CD14-positive monocyte (primary cell): ENCODE data around the gene SOAT2. TPM values are rescaled to one million over a fixed set of nuclear protein-coding genes. Genes with fewer than 3 reads are reported as not detected.
A peak's percentile ranks its signal among the peaks of the same experiment; 100 is the strongest.

Experiments
- DNase-seq, 3 donors: peaks; one replicate each; pipeline ENCODE4 v3.0.0-alpha.2; 2011 to 2022
- H2AFZ ChIP-seq: 2 replicates; pipeline ENCODE4 v1.6.0; 2012; ENCODE audit warnings: mild to moderate bottlenecking, low read depth, low read length, inconsistent platforms; ENCODE audit not compliant: insufficient read depth, poor library complexity, severe bottlenecking
- H3K27ac ChIP-seq, 2 donors: 1 replicate in 1 of 2; 2 replicates in 1 of 2; pipeline ENCODE4 v1.5.1; 2012 to 2013; ENCODE audit warnings: low read length in 2 of 2, control low read depth in 1 of 2, inconsistent platforms in 1 of 2, low read depth in 1 of 2, mild to moderate bottlenecking in 1 of 2
- H3K27me3 ChIP-seq, 2 donors: one replicate each; pipeline versions ENCODE4 v1.6.0 to v1.6.1; 2011 to 2013; ENCODE audit warnings: low read length in 2 of 2; ENCODE audit not compliant: control insufficient read depth in 2 of 2, insufficient read depth in 2 of 2
- H3K36me3 ChIP-seq, 2 donors: replicated peaks in 1 of 2; 1 replicate in 1 of 2; 2 replicates in 1 of 2; pipeline versions ENCODE4 v1.5.1 to v1.6.1; 2012 to 2013; ENCODE audit warnings: low read length in 2 of 2, control low read depth in 1 of 2, inconsistent platforms in 1 of 2, mild to moderate bottlenecking in 1 of 2; ENCODE audit not compliant: insufficient read depth in 2 of 2, control insufficient read depth in 1 of 2
- H3K4me1 ChIP-seq, 2 donors: 1 replicate in 1 of 2; 2 replicates in 1 of 2; pipeline versions ENCODE4 v1.5.1 to v1.6.1; 2012 to 2013; ENCODE audit warnings: low read length in 2 of 2, control low read depth in 1 of 2, inconsistent platforms in 1 of 2, mild to moderate bottlenecking in 1 of 2, moderate library complexity in 1 of 2; ENCODE audit not compliant: insufficient read depth in 2 of 2, control insufficient read depth in 1 of 2
- H3K4me2 ChIP-seq: replicated peaks from 2 replicates; pipeline ENCODE3; 2012; ENCODE audit warnings: low read length, moderate library complexity, mild to moderate bottlenecking; ENCODE audit not compliant: poor library complexity, severe bottlenecking; ENCODE audit errors: extremely low read depth
- H3K4me3 ChIP-seq, 3 experiments: fragments of 200-600 bp in 1 of 3; sonication (generic) in 1 of 3; replicated peaks in 1 of 3; 1 replicate in 2 of 3; 2 replicates in 1 of 3; pipeline ENCODE4 v1.5.1; 2011 to 2013; ENCODE audit warnings: low read length in 3 of 3, mild to moderate bottlenecking in 3 of 3, control low read depth in 2 of 3, low read depth in 2 of 3, inconsistent platforms in 1 of 3, moderate library complexity in 1 of 3
- H3K79me2 ChIP-seq: 2 replicates; pipeline ENCODE4 v1.6.0; 2012; ENCODE audit warnings: mild to moderate bottlenecking, control low read depth, inconsistent platforms, low read length, moderate library complexity; ENCODE audit not compliant: insufficient read depth
- H3K9ac ChIP-seq: 2 replicates; pipeline ENCODE4 v1.6.0; 2017; ENCODE audit warnings: low read length, mild to moderate bottlenecking; ENCODE audit not compliant: insufficient read depth, poor library complexity, severe bottlenecking
- H3K9me3 ChIP-seq, 2 donors: replicated peaks in 1 of 2; 1 replicate in 1 of 2; 2 replicates in 1 of 2; pipeline versions ENCODE4 v1.5.1 to v1.6.1; 2012 to 2013; ENCODE audit warnings: low read length in 2 of 2, control low read depth in 1 of 2; ENCODE audit not compliant: control insufficient read depth in 1 of 2, insufficient read depth in 1 of 2
- H4K20me1 ChIP-seq: 2 replicates; pipeline ENCODE4 v1.6.0; 2012; ENCODE audit warnings: mild to moderate bottlenecking, low read length, control low read depth, moderate library complexity; ENCODE audit not compliant: insufficient read depth
- H3K27ac Mint-ChIP-seq, 7 donors: one replicate each; pipeline ENCODE4 v1.8.0; 2020; ENCODE audit warnings: mild to moderate bottlenecking in 7 of 7, mixed read lengths in 7 of 7, moderate library complexity in 6 of 7, inconsistent platforms in 2 of 7
- H3K27me3 Mint-ChIP-seq, 3 donors: one replicate each; pipeline ENCODE4 v1.8.0; 2021 to 2022; ENCODE audit warnings: low read depth in 3 of 3, mild to moderate bottlenecking in 3 of 3, mixed read lengths in 3 of 3, moderate library complexity in 3 of 3, inconsistent platforms in 1 of 3
- H3K36me3 Mint-ChIP-seq, 2 donors: one replicate each; pipeline ENCODE4 v1.8.0; 2020; ENCODE audit warnings: mixed read lengths in 2 of 2, inconsistent platforms in 1 of 2, mild to moderate bottlenecking in 1 of 2
- H3K4me1 Mint-ChIP-seq: one replicate; pipeline ENCODE4 v1.8.0; 2020; ENCODE audit warnings: mild to moderate bottlenecking, mixed read lengths
- H3K4me3 Mint-ChIP-seq, 2 donors: one replicate each; pipeline ENCODE4 v1.8.0; 2020; ENCODE audit warnings: mild to moderate bottlenecking in 2 of 2, mixed read lengths in 2 of 2, moderate library complexity in 1 of 2
- H3K9me3 Mint-ChIP-seq, 7 donors: one replicate each; pipeline ENCODE4 v1.8.0; 2020 to 2022; ENCODE audit warnings: mixed read lengths in 7 of 7, mild to moderate bottlenecking in 6 of 7, moderate library complexity in 6 of 7, inconsistent platforms in 2 of 7
- WGBS: methylation state at CpG from one replicate; pipeline ENCODE4 v1.1.5; 2013; ENCODE audit warnings: missing lambda C conversion rate; ENCODE audit not compliant: insufficient coverage; 5-methylcytosine and 5-hydroxymethylcytosine counted together
- intact Hi-C, 2 donors: fragments of 100-400 bp; cut with micrococcal nuclease; formaldehyde crosslinking; loops; one replicate each; pipeline versions ENCODE4 v1.15.0 to v1.15.1; 2023
- polyA plus RNA-seq, 3 donors: library from polyadenylated mRNA; depleted of rRNA in 1 of 3; unstranded in 2 of 3; stranded (reverse) in 1 of 3; fragments of 300-500 nt in 2 of 3; fragments of >200 nt in 1 of 3; fragmentation: Illumina TruSeq in 2 of 3; gene quantifications; 1 replicate in 2 of 3; 2 replicates in 1 of 3; pipeline ENCODE4 v1.2.3, GENCODE V29; 2012 to 2021
- TF ChIP-seq, protein P1 (sequence below): fragments of 200-600 bp; IDR thresholded peaks from one replicate; pipeline ENCODE4 v1.8.0; 2022; ENCODE audit warnings: antibody characterized with exemption, mild to moderate bottlenecking

SOAT2 gene
- polyA plus RNA-seq, 3 donors, result not detected

DNA sequence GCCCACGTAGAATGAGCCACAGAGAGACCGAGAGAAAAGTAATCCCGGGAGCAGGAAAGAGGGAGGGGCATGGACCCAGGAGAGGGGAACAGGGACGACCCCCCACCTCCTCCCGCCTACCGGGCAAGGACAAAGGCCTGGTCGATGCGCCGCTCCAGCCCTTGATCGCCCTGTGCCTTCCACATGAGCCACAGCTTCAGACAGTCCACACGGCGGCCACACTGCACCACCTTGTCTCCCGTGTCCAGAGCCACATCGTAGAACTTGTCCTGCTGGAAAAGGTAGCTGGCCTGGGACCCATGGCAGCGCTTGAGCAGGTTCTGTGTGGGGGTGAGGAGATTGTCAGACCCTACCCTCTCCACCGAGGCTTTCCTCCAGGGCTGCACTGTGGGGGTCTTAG is 56.7 kb downstream of the SOAT2 start:
- intact Hi-C loops, result loop anchor here (1.0 to 2.0 kb wide), 2 partner anchors 37 to 41 kb away; no protein-coding TSS in a partner anchor
- no peaks in the 10 kb centered on the region for H3K9me3 ChIP-seq
- Mint-ChIP-seq H3K4me3 (no peak overlapping the region), H3K27ac (no peak overlapping the region), H3K4me1 (peaks cover 5% of the 10 kb centered on the region), H3K9me3 (no peaks in the 10 kb centered on the region), H3K27me3 (peaks cover 0 to 4% (median 1%) of the 10 kb centered on the region in 3 donors), H3K36me3 (peaks cover 6 to 21% of the 10 kb centered on the region in 2 donors)
- TF ChIP-seq, protein P1, sequence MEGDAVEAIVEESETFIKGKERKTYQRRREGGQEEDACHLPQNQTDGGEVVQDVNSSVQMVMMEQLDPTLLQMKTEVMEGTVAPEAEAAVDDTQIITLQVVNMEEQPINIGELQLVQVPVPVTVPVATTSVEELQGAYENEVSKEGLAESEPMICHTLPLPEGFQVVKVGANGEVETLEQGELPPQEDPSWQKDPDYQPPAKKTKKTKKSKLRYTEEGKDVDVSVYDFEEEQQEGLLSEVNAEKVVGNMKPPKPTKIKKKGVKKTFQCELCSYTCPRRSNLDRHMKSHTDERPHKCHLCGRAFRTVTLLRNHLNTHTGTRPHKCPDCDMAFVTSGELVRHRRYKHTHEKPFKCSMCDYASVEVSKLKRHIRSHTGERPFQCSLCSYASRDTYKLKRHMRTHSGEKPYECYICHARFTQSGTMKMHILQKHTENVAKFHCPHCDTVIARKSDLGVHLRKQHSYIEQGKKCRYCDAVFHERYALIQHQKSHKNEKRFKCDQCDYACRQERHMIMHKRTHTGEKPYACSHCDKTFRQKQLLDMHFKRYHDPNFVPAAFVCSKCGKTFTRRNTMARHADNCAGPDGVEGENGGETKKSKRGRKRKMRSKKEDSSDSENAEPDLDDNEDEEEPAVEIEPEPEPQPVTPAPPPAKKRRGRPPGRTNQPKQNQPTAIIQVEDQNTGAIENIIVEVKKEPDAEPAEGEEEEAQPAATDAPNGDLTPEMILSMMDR, result no peak
- 94% methylated on average over 12 of the region's 16 CpGs for WGBS
- H3K79me2 ChIP-seq, result no peaks in the 10 kb centered on the region
- no peaks in the 10 kb centered on the region for H3K27me3 ChIP-seq
- H3K9ac ChIP-seq, result no peak overlapping the region
- no peaks in the 10 kb centered on the region for H3K4me1 ChIP-seq
- H3K36me3 ChIP-seq, result peaks cover 0 to 5% of the 10 kb centered on the region in 2 donors
- no peak overlapping the region for H3K4me3 ChIP-seq
- no peak overlapping the region for H2AFZ ChIP-seq
- no peak overlapping the region for H3K4me2 ChIP-seq
- DNase-seq, result no peak
- H3K27ac ChIP-seq, result no peak overlapping the region
- H4K20me1 ChIP-seq, result no peaks in the 10 kb centered on the region

DNA sequence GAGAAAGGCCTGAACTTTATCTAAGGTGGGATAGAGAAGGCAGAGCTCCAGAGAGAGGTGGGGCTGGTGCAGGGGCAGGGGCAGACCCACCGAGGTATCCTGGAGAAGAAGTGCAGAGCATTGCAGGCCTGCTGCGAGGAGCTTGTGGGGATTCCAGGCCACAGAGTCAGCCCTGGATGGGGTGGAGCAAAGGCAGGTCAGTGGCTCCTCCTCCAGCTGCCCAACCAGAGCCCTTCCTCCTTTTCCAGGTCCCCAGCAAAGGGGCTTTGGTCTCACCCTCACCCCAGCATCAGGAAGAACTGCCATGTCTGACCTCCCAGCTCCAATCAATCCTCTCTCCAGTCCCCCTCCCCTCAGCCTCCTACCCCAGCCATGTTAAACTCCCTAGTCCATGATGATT is 57.4 kb downstream of the SOAT2 start:
- DNase-seq, result no peak
- H3K27ac Mint-ChIP-seq, result peak overlapping the region in 1 of 7 donors; percentile 8
- intact Hi-C loops, result no loop called here

More for the DNA sequence above, 57.4 kb downstream of the SOAT2 start:
- no peak overlapping the region for H2AFZ ChIP-seq
- no peak overlapping the region for H3K9ac ChIP-seq
- no peak overlapping the region for H3K4me3 ChIP-seq
- H3K27me3 ChIP-seq, result no peaks in the 10 kb centered on the region
- TF ChIP-seq, protein P1, result no peak
- peaks cover 0 to 5% of the 10 kb centered on the region in 2 donors for H3K36me3 ChIP-seq
- H3K27ac ChIP-seq, result no peak overlapping the region
- H3K79me2 ChIP-seq, result no peaks in the 10 kb centered on the region
- Mint-ChIP-seq H3K4me3 (no peak overlapping the region), H3K9me3 (no peaks in the 10 kb centered on the region), H3K27me3 (peaks cover 0 to 4% (median 1%) of the 10 kb centered on the region in 3 donors), H3K4me1 (peaks cover 5% of the 10 kb centered on the region), H3K36me3 (peaks cover 6 to 21% of the 10 kb centered on the region in 2 donors)
- no peaks in the 10 kb centered on the region for H3K4me1 ChIP-seq
- H3K4me2 ChIP-seq, result no peak overlapping the region
- no peaks in the 10 kb centered on the region for H3K9me3 ChIP-seq
- no peaks in the 10 kb centered on the region for H4K20me1 ChIP-seq
- WGBS, result 90% methylated on average over 1 of the region's 2 CpGs
